Left lobe of liver (tissue), 2 donors: ENCODE measurements around the gene PKHD1. TPM values are rescaled to one million over a fixed set of nuclear protein-coding genes. Genes with fewer than 3 reads are reported as not detected.
"Not testable (repeated sequence)": the region's sequence is repeated elsewhere in the genome, so short reads cannot be mapped to it uniquely, and the experiment has no call there.

Experiments used
- ATAC-seq: fragments of 200-7000 bp; cut with Tn5 transposase; one replicate; pipeline ENCODE4 v1.9.1; 2020; ENCODE audit warnings: mild to moderate bottlenecking, moderate library complexity
- DNase-seq: peaks from one replicate; pipeline ENCODE4 v3.0.0-alpha.2; 2020; ENCODE audit warnings: low spot score
- total RNA-seq: library from RNA; stranded (reverse); gene quantifications from one replicate; pipeline ENCODE4 v1.2.1, GENCODE V29; 2021
- donor health status: DM: no; HTN: no; CAD: no; lungs with moderate emphysema.
- donor health status: DM: no; HTN: yes; CAD: no.

Gene PKHD1
- total RNA-seq, 1 donor from 2014 or later = 3.0 TPM

GRCh38 chr6:51934098-51934497, 153.3 kb downstream of the PKHD1 start:
- no peak for DNase-seq
- ATAC-seq = no peak

GRCh38 chr6:51932956-51933355, 154.5 kb downstream of the PKHD1 start:
- ATAC-seq (no peak), DNase-seq (no peak)

DNA sequence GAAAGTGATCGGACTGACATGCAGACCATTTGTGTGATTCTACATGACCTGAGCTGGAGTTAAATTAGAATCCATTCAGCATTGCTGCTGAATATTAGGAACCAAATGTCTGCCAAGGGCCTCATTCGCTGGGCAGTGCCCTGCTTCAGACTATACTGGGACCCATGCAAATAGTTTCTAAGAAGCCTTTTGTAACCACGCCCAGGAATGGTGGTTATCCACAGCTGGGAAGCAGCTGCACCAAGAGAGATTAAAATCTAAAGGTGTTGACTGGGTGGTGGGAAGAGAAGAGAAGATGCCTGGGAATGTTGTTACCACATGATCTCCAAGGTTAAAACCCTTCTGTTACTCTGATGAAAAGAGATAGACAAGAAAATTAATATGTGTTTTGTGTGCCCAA, 156.8 kb downstream of the PKHD1 start:
- ATAC-seq (no peak), DNase-seq (no peak)

DNA sequence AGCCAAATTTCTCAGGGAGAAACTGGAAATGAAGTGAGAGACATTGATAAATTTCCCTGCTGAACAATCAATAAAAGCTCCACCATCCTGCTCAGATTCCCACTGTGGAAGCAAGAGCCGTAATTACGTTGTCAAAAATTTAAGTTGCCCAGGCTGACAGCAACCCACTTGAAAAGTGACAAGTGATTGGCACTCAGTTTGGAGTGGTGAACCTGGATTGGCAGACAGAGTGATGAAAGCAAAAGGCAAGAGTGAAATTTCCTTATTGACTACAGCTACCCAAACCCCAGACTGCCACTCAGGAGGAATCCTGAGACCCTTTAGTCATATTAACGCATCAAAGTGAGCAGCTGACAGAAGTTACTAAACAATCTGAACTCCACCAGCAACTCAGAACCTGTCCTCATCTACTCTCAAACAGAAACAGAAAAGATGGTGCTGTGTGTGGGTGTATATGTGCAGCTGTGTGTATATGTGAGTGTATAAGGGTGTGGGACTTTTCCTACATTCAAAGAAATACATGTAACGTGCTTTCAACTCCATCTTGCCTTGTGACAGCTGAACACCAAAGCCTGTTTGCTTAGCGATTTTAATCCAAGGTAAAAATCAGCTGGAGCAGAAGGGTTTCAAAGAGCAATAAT, 157.4 kb downstream of the PKHD1 start:
- DNase-seq (no peak), ATAC-seq (no peak)

- no peak for DNase-seq
- no peak for ATAC-seq
These were observed 159.1 kb downstream of the PKHD1 start for GRCh38 chr6:51928320-51928719.

GRCh38 chr6:51927450-51927849, 160.0 kb downstream of the PKHD1 start:
- no peak for ATAC-seq
- DNase-seq = no peak

- ATAC-seq (no peak), DNase-seq (no peak)
These were observed 161.3 kb downstream of the PKHD1 start for GRCh38 chr6:51926125-51926524.

DNA sequence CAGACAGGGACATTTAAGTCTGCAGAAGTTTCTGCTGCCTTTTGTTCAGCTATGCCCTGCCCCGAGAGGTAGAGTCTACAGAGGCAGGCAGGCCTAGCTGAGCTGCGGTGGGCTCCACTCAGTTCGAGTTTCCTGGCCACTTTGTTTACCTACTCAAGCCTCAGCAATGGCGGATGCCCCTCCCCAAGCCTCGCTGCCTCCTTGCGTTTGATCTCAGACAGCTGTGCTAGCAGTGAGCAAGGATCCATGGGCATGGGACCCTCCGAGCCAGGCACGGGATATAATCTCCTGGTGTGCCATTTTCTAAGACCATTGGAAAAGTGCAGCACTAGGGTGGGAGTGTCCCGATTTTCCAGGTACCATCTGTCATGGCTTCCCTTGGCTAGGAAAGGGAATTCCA, 164.9 kb downstream of the PKHD1 start:
- not testable (repeated sequence) for ATAC-seq, DNase-seq

DNA sequence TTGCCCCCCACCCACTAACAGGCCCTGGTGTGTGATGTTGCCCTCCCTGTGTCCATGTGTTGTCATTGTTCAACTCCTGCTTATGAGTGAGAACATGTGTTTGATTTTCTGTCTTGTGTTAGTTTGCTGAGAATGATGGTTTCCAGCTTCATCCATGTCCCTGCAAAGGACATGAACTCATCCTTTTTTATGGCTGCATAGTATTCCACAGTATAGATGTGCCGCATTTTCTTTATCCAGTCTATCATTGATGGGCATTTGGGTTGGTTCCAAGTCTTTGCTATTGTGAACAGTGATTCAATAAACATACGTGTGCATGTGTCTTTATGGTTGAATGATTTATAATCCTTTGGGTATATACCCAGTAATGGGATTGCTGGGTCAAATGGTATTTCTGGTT, 169.1 kb downstream of the PKHD1 start:
- DNase-seq, ATAC-seq: not testable (repeated sequence)

- ATAC-seq (no peak), DNase-seq (no peak)
These were observed 172.3 kb downstream of the PKHD1 start for GRCh38 chr6:51915098-51915497.

GRCh38 chr6:51913265-51913664, 174.1 kb downstream of the PKHD1 start:
- DNase-seq (no peak), ATAC-seq (no peak)

GRCh38 chr6:51910851-51911250, 176.6 kb downstream of the PKHD1 start:
- DNase-seq = no peak
- ATAC-seq = no peak

GRCh38 chr6:51908243-51908642, 179.2 kb downstream of the PKHD1 start:
- no peak for ATAC-seq
- DNase-seq = no peak

- ATAC-seq (no peak), DNase-seq (no peak)
These were observed 185.3 kb downstream of the PKHD1 start for GRCh38 chr6:51901766-51902764.

GRCh38 chr6:51893366-51893765, 194.0 kb downstream of the PKHD1 start:
- DNase-seq = no peak
- ATAC-seq = no peak

GRCh38 chr6:51892750-51893149, 194.7 kb downstream of the PKHD1 start:
- no peak for DNase-seq
- no peak for ATAC-seq

DNA sequence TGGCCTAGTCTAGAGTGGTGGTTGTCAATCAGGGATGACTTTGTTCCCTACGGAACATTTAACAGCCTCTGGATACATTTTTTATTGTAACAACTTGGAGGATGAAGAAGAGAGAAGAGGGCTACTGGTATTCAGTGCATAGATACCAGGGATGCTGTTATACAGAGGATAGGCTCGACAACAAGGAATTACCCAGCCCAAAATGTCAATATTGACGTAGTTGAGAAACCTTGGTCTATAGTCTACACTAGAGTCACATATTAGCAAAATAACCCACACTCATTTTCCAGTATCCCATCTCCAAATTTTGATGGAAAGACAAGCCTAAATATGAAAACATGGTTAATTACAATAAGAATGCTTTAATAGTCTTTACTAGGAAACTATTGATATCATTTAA, 195.1 kb downstream of the PKHD1 start:
- DNase-seq (no peak), ATAC-seq (no peak)

GRCh38 chr6:51891784-51892183, 195.6 kb downstream of the PKHD1 start:
- ATAC-seq = no peak
- DNase-seq = no peak

DNA sequence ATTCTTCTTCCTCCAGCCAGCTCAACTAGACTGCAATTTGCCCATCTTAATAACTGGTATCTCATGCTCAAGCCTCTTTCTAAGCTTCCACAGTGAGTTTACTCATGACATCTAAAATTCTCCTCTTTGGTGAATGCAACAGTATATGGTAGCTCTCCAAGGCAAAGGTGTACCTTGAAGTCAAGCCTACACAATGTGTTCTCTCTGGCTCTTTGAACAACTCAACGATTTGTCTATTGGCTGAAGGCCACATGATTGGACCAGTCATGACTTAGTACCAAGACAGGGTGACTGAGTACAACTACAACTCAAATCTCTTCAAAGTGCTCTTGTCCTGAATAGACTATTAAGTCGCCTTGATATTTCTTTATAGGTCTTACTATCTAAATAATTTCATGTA, 199.6 kb downstream of the PKHD1 start:
- ATAC-seq (peak; percentile 85), DNase-seq (no peak)

- no peak for ATAC-seq
- no peak for DNase-seq
These were observed 201.5 kb downstream of the PKHD1 start for GRCh38 chr6:51885957-51886356.

- DNase-seq = no peak
- no peak for ATAC-seq
These were observed 218.6 kb downstream of the PKHD1 start for GRCh38 chr6:51868591-51869355.
